ENCODE results near the gene MGAT2.

MGAT2 gene

GRCh38 chr14:49623387-49623786 lies 2.8 kb downstream of the MGAT2 start:
- no peak for DNase-seq (ENCODE audit: low read depth in 1 of 2, low spot score in 1 of 2)
- H3K4me3 ChIP-seq (replicated peaks; ENCODE audit: insufficient read depth, low read length): peak overlapping the region; percentile 80
- no peak for TF ChIP-seq SPI1 (IDR thresholded peaks at IDR 0.05; ENCODE audit: borderline replicate concordance, low read depth)
- TF ChIP-seq POLR2AphosphoS5 (IDR thresholded peaks at IDR 0.05; ENCODE audit: low read depth): no peak
- TF ChIP-seq CTCF (IDR thresholded peaks at IDR 0.05; ENCODE audit: insufficient read depth, low read length): no peak
- TF ChIP-seq GABPA (IDR thresholded peaks at IDR 0.05; ENCODE audit: low read depth): no peak
- TF ChIP-seq REST (IDR thresholded peaks at IDR 0.05; ENCODE audit: insufficient replicate concordance, low read depth): no peak
- no peaks in the 10 kb centered on the region for H3K27me3 ChIP-seq (ENCODE audit: insufficient read depth, poor library complexity, severe bottlenecking)
- H3K27ac ChIP-seq (replicated peaks): no peak overlapping the region

- Histone ChIP-seq H3K27ac (replicated peaks) (no peak overlapping the region), H3K27me3 (ENCODE audit: insufficient read depth, poor library complexity, severe bottlenecking) (no peaks in the 10 kb centered on the region), H3K4me3 (replicated peaks; ENCODE audit: insufficient read depth, low read length) (peak overlapping the region; percentile 80)
- DNase-seq (ENCODE audit: low read depth in 1 of 2, low spot score in 1 of 2): no peak
- TF ChIP-seq GABPA (IDR thresholded peaks at IDR 0.05; ENCODE audit: low read depth) (no peak), SPI1 (IDR thresholded peaks at IDR 0.05; ENCODE audit: borderline replicate concordance, low read depth) (no peak), POLR2AphosphoS5 (IDR thresholded peaks at IDR 0.05; ENCODE audit: low read depth) (no peak), REST (IDR thresholded peaks at IDR 0.05; ENCODE audit: insufficient replicate concordance, low read depth) (no peak), CTCF (IDR thresholded peaks at IDR 0.05; ENCODE audit: insufficient read depth, low read length) (no peak)
Measured at GRCh38 chr14:49623941-49624839, 3.6 kb downstream of the MGAT2 start.

GRCh38 chr14:49633640-49634546 lies 13.3 kb downstream of the MGAT2 start:
- H3K27me3 ChIP-seq (ENCODE audit: insufficient read depth, poor library complexity, severe bottlenecking): no peaks in the 10 kb centered on the region
- H3K27ac ChIP-seq (replicated peaks): peak overlapping the region; percentile 99
- peak; percentile 75 for TF ChIP-seq GABPA (IDR thresholded peaks at IDR 0.05; ENCODE audit: low read depth)
- TF ChIP-seq REST (IDR thresholded peaks at IDR 0.05; ENCODE audit: insufficient replicate concordance, low read depth): no peak
- peak; percentile 89 for TF ChIP-seq POLR2AphosphoS5 (IDR thresholded peaks at IDR 0.05; ENCODE audit: low read depth)
- TF ChIP-seq SPI1 (IDR thresholded peaks at IDR 0.05; ENCODE audit: borderline replicate concordance, low read depth): peak; percentile 32; the same call in 1 of the 2 replicates
- TF ChIP-seq CTCF (IDR thresholded peaks at IDR 0.05; ENCODE audit: insufficient read depth, low read length): peak; percentile 62
- H3K4me3 ChIP-seq (replicated peaks; ENCODE audit: insufficient read depth, low read length): peak overlapping the region; percentile 87
- DNase-seq (ENCODE audit: low read depth in 1 of 2, low spot score in 1 of 2): peak; percentile 83 to 95
